SK-N-SH (cell line): ENCODE data around the gene LENG1. TPM values are rescaled to one million over a fixed set of nuclear protein-coding genes. Genes with fewer than 3 reads are reported as not detected.

Source experiments
- CTCF ChIA-PET: fragments of 300-600, 350-600 bp; formaldehyde crosslinking; extraction: SDS; loops from one replicate; lab custom pipeline; 2021; lab: Yijun Ruan, JAX
- POLR2A ChIA-PET: fragments of 350-600 bp; sonication (Branson Sonifier 250); formaldehyde crosslinking; extraction: SDS; loops from one replicate; lab custom pipeline; 2020; ENCODE audit warnings: antibody characterized with exemption, inconsistent platforms; lab: Yijun Ruan, JAX
- DNase-seq: peaks from one replicate; pipeline ENCODE4 v3.0.0; 2012
- H2AFZ ChIP-seq: fragments of 200-600 bp; sonication (generic); 2 replicates; pipeline ENCODE4 v1.8.1; 2016; ENCODE audit warnings: antibody characterized with exemption, mild to moderate bottlenecking, low read depth
- H3F3A ChIP-seq: fragments of 200-600 bp; sonication (generic); replicated peaks from 2 replicates; pipeline ENCODE3; 2016; ENCODE audit warnings: antibody characterized with exemption, mild to moderate bottlenecking; ENCODE audit not compliant: insufficient read depth
- H3K27ac ChIP-seq, 2 experiments: fragments of 200-500 bp in 1 of 2; fragments of 200-600 bp in 1 of 2; sonication (Bioruptor generic) in 1 of 2; sonication (generic), shearing (Covaris generic) in 1 of 2; 2 replicates each; pipeline versions ENCODE4 v1.5.1 to v1.6.1; 2014 to 2016; ENCODE audit warnings: low read depth in 2 of 2, inconsistent platforms in 1 of 2, low read length in 1 of 2, mild to moderate bottlenecking in 1 of 2, mixed read lengths in 1 of 2
- H3K27me3 ChIP-seq: fragments of 200-600 bp; sonication (generic), shearing (Covaris generic); 2 replicates; pipeline ENCODE4 v1.6.1; 2016; ENCODE audit warnings: mixed run types; ENCODE audit not compliant: insufficient read depth
- H3K36me3 ChIP-seq, 2 experiments: fragments of 200-500 bp in 1 of 2; fragments of 200-600 bp in 1 of 2; sonication (Bioruptor generic) in 1 of 2; sonication (generic) in 1 of 2; replicated peaks in 1 of 2; 2 replicates each; pipeline versions ENCODE3 to v1.5.1; 2014 to 2016; ENCODE audit warnings: low read length in 1 of 2, mild to moderate bottlenecking in 1 of 2; ENCODE audit not compliant: insufficient read depth in 2 of 2, control insufficient read depth in 1 of 2
- H3K4me1 ChIP-seq, 2 experiments: fragments of 200-500 bp in 1 of 2; fragments of 200-600 bp in 1 of 2; sonication (Bioruptor generic) in 1 of 2; sonication (generic), shearing (Covaris generic) in 1 of 2; 2 replicates each; pipeline versions ENCODE4 v1.5.1 to v1.6.1; 2014 to 2016; ENCODE audit warnings: low read depth in 1 of 2, low read length in 1 of 2, mixed run types in 1 of 2; ENCODE audit not compliant: insufficient read depth in 2 of 2, control insufficient read depth in 1 of 2
- H3K4me2 ChIP-seq: fragments of 200-600 bp; sonication (generic), shearing (Covaris generic); 2 replicates; pipeline ENCODE4 v1.6.1; 2017; ENCODE audit warnings: mixed run types
- H3K4me3 ChIP-seq, 2 experiments: fragments of 200-500 bp in 1 of 2; fragments of 200-600 bp in 1 of 2; sonication (Bioruptor generic) in 1 of 2; sonication (generic), shearing (Covaris generic) in 1 of 2; 2 replicates each; pipeline versions ENCODE4 v1.5.1 to v1.8.1; 2014 to 2016; ENCODE audit warnings: low read depth in 2 of 2, inconsistent platforms in 1 of 2, low read length in 1 of 2, mild to moderate bottlenecking in 1 of 2, mixed read lengths in 1 of 2, moderate library complexity in 1 of 2
- H3K79me2 ChIP-seq: fragments of 200-600 bp; sonication (generic); 2 replicates; pipeline ENCODE4 v1.8.1; 2017; ENCODE audit warnings: mild to moderate bottlenecking; ENCODE audit not compliant: insufficient read depth
- H3K9ac ChIP-seq: fragments of 200-600 bp; sonication (generic); 2 replicates; pipeline ENCODE4 v1.6.1; 2017; ENCODE audit warnings: mixed run types
- H3K9me2 ChIP-seq: fragments of 200-600 bp; sonication (generic); 2 replicates; pipeline ENCODE4 v1.6.1; 2017; ENCODE audit warnings: mixed run types
- H3K9me3 ChIP-seq: fragments of 200-600 bp; sonication (generic); 2 replicates; pipeline ENCODE4 v1.6.1; 2017; ENCODE audit warnings: mixed run types, mild to moderate bottlenecking, moderate library complexity
- H4K20me1 ChIP-seq: fragments of 200-600 bp; sonication (generic); 2 replicates; pipeline ENCODE4 v1.6.1; 2017; ENCODE audit warnings: mild to moderate bottlenecking, mixed run types; ENCODE audit not compliant: insufficient read depth
- CHD2 ChIP-seq: fragments of 150-350 bp; IDR thresholded peaks from 2 replicates; pipeline ENCODE4 v1.6.1; 2018; ENCODE audit warnings: low read length; ENCODE audit not compliant: partially characterized antibody
- CTCF ChIP-seq: fragments of 200-600 bp; sonication (generic); IDR thresholded peaks from 2 replicates; pipeline ENCODE4 v1.6.1; 2017; ENCODE audit warnings: antibody characterized with exemption, mild to moderate bottlenecking, moderate library complexity
- EP300 ChIP-seq, 2 experiments: IDR thresholded peaks; 2 replicates each; pipeline versions ENCODE4 v1.4.0 to v1.6.1; 2012; ENCODE audit warnings: borderline replicate concordance in 1 of 2, low read depth in 1 of 2, low read length in 1 of 2
- FOSL2 ChIP-seq: IDR thresholded peaks from 2 replicates; pipeline ENCODE4 v1.4.0; 2012; ENCODE audit warnings: low read depth, mild to moderate bottlenecking, moderate library complexity, borderline replicate concordance
- GABPA ChIP-seq: IDR thresholded peaks from 2 replicates; pipeline ENCODE4 v1.4.0; 2012; ENCODE audit warnings: low read depth, mild to moderate bottlenecking
- GATA2 ChIP-seq: sonication (generic); formaldehyde crosslinking; IDR thresholded peaks from 2 replicates; pipeline ENCODE4 v1.5.0; 2020; ENCODE audit warnings: mild to moderate bottlenecking, missing genetic modification reagents
- JUND ChIP-seq: IDR thresholded peaks from 2 replicates; pipeline ENCODE4 v1.4.0; 2012
- MAX ChIP-seq: IDR thresholded peaks from 2 replicates; pipeline ENCODE4 v1.4.0; 2012; ENCODE audit warnings: low read depth
- MEF2A ChIP-seq: IDR thresholded peaks from 2 replicates; pipeline ENCODE4 v1.4.0; 2012; ENCODE audit warnings: low read depth, borderline replicate concordance
- MXI1 ChIP-seq: IDR thresholded peaks from 2 replicates; pipeline ENCODE4 v1.6.1; 2012; ENCODE audit warnings: mild to moderate bottlenecking, low read depth, low read length, improper control_type of control experiment
- NFIC ChIP-seq: IDR thresholded peaks from 2 replicates; pipeline ENCODE4 v1.4.0; 2012; ENCODE audit warnings: borderline replicate concordance
- NRF1 ChIP-seq: IDR thresholded peaks from 2 replicates; pipeline ENCODE4 v1.6.1; 2012; ENCODE audit warnings: low read depth, mild to moderate bottlenecking, low read length
- PBX3 ChIP-seq: IDR thresholded peaks from 2 replicates; pipeline ENCODE4; 2012
- RAD21 ChIP-seq: IDR thresholded peaks from 2 replicates; pipeline ENCODE4 v1.6.1; 2012; ENCODE audit warnings: mild to moderate bottlenecking, low read length
- RCOR1 ChIP-seq: fragments of 150-350 bp; IDR thresholded peaks from 2 replicates; pipeline ENCODE4 v1.6.1; 2017; ENCODE audit warnings: antibody characterized with exemption, low read length
- RFX5 ChIP-seq: IDR thresholded peaks from 2 replicates; pipeline ENCODE4 v1.6.1; 2012; ENCODE audit warnings: mild to moderate bottlenecking, improper control_type of control experiment, low read length
- SIN3A ChIP-seq: IDR thresholded peaks from 2 replicates; pipeline ENCODE4 v1.6.1; 2012; ENCODE audit warnings: low read depth, mild to moderate bottlenecking, low read length, moderate library complexity, borderline replicate concordance
- TAF1 ChIP-seq: IDR thresholded peaks from 2 replicates; pipeline ENCODE4 v1.6.1; 2012; ENCODE audit warnings: low read depth, mild to moderate bottlenecking, low read length, moderate library complexity, borderline replicate concordance
- ZBTB33 ChIP-seq: IDR thresholded peaks from 2 replicates; pipeline ENCODE4 v1.4.0; 2012; ENCODE audit warnings: low read depth, borderline replicate concordance
- WGBS: methylation state at CpG from one replicate; pipeline ENCODE4 v1.1.6; 2017; ENCODE audit warnings: low lambda C conversion rate; 5-methylcytosine and 5-hydroxymethylcytosine counted together
- polyA plus RNA-seq, 3 experiments: library from polyadenylated mRNA; depleted of rRNA; stranded (reverse); fragments of >200 nt; gene quantifications; 2 replicates each; pipeline ENCODE4 v1.2.3, GENCODE V29; 2012

The LENG1 gene
- polyA plus RNA-seq, 1 of the 3 experiments (the other 2 are of a cell fraction): 11.4 TPM

- H3K4me3 ChIP-seq: no peak overlapping the region
- no peaks in the 10 kb centered on the region for H3K9me2 ChIP-seq
- peaks cover 5% of the 10 kb centered on the region; the same call in 1 of the 2 replicates for H3K79me2 ChIP-seq
- POLR2A ChIA-PET: interaction anchor here (1.0 to 1.2 kb wide), 2 partner anchors 11 to 12 kb away, joined by 3 to 4 read pairs; partner anchors contain the start of genes CNOT3 and LENG1
- H3K36me3 ChIP-seq: peaks cover 32 to 90% of the 10 kb centered on the region in 2 experiments
- peaks cover 3% of the 10 kb centered on the region for H3F3A ChIP-seq
- no peak for TF ChIP-seq RFX5
- TF ChIP-seq GATA2: no peak
- no peak for TF ChIP-seq MXI1
- TF ChIP-seq NFIC: no peak
- no peak for TF ChIP-seq SIN3A
- TF ChIP-seq MAX: no peak
- no peak for TF ChIP-seq JUND
- TF ChIP-seq MEF2A: no peak
- TF ChIP-seq RCOR1: no peak
- TF ChIP-seq FOSL2: no peak
- no peak for TF ChIP-seq CHD2
- no peak for TF ChIP-seq RAD21
- TF ChIP-seq CTCF: no peak
- TF ChIP-seq ZBTB33: no peak
- no peak for TF ChIP-seq EP300 (IDR thresholded peaks at IDR 0.05; ENCODE audit: borderline replicate concordance in 1 of 2, low read depth in 1 of 2, low read length in 1 of 2)
- TF ChIP-seq GABPA: no peak
- TF ChIP-seq NRF1: no peak
- TF ChIP-seq TAF1: no peak
- no peak for TF ChIP-seq PBX3
- CTCF ChIA-PET: interaction anchor here (0.9 to 1.3 kb wide), 4 partner anchors 11 to 20 kb away, joined by 3 to 5 read pairs (median 4); partner anchors contain the start of gene LENG1
- H3K4me1 ChIP-seq: no peaks in the 10 kb centered on the region
- no peaks in the 10 kb centered on the region for H3K9me3 ChIP-seq
- H3K4me2 ChIP-seq: no peak overlapping the region
- H3K9ac ChIP-seq: no peak overlapping the region
- no peak overlapping the region for H2AFZ ChIP-seq
- H3K27me3 ChIP-seq: no peaks in the 10 kb centered on the region
- peaks cover 4% of the 10 kb centered on the region for H4K20me1 ChIP-seq
- 85% methylated on average over 3 of the region's 3 CpGs for WGBS
- no peak for DNase-seq
- no peak overlapping the region for H3K27ac ChIP-seq
Measured at GRCh38 chr19:54147676-54148075, 11.8 kb downstream of the LENG1 start.
